Subcutaneous adipose tissue (tissue), 4 donors: ENCODE results near the gene TEX2. TPM values are rescaled to one million over a fixed set of nuclear protein-coding genes. Genes with fewer than 3 reads are reported as not detected.

Experiments used
- total RNA-seq, 4 donors: library from RNA; depleted of rRNA; stranded (reverse); fragments of >200 nt; gene quantifications; one replicate each; pipeline ENCODE4 v1.1.0, GENCODE V29; 2016
- TF ChIP-seq, protein P1 (sequence below): fragments of 450-650 bp; IDR thresholded peaks from one replicate; pipeline ENCODE4 v1.5.1; 2016; ENCODE audit warnings: low read depth, mild to moderate bottlenecking, control low read depth, antibody characterized with exemption, moderate library complexity

TEX2 gene
- total RNA-seq, 4 donors from 2014 or later, result 75.3 to 119 (median 102) TPM

DNA sequence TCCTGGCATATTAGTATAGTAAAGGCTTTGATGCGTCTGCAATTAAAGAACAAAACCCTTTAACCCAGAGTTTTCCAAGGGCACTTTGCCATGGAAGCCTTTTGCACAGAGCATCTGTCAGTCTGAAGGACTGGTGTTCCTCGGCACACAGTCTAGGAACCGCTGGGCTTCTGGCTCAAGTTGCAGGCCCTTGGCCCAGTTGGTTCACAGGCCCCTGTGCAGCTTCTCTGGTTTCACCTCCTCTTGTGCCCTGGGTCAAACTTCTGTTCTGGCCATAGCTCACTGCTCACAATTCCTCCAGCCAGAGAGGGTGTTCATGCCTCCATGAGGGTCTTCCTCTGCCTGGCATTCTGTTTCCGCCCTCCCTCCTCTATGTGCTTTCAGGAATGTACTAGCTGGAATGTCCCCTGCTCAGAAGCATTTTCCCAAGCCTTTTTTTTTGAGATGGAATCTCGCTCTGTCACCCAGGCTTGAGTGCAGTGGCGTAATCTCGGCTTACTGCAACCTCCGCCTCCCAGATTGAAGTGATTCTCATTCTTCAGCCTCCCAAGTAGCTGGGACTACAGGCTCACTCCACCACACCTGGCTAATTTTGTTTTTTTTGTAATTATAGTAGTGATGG, 34.5 kb upstream of the TEX2 start:
- TF ChIP-seq, protein P1, sequence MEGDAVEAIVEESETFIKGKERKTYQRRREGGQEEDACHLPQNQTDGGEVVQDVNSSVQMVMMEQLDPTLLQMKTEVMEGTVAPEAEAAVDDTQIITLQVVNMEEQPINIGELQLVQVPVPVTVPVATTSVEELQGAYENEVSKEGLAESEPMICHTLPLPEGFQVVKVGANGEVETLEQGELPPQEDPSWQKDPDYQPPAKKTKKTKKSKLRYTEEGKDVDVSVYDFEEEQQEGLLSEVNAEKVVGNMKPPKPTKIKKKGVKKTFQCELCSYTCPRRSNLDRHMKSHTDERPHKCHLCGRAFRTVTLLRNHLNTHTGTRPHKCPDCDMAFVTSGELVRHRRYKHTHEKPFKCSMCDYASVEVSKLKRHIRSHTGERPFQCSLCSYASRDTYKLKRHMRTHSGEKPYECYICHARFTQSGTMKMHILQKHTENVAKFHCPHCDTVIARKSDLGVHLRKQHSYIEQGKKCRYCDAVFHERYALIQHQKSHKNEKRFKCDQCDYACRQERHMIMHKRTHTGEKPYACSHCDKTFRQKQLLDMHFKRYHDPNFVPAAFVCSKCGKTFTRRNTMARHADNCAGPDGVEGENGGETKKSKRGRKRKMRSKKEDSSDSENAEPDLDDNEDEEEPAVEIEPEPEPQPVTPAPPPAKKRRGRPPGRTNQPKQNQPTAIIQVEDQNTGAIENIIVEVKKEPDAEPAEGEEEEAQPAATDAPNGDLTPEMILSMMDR, result no peak

DNA sequence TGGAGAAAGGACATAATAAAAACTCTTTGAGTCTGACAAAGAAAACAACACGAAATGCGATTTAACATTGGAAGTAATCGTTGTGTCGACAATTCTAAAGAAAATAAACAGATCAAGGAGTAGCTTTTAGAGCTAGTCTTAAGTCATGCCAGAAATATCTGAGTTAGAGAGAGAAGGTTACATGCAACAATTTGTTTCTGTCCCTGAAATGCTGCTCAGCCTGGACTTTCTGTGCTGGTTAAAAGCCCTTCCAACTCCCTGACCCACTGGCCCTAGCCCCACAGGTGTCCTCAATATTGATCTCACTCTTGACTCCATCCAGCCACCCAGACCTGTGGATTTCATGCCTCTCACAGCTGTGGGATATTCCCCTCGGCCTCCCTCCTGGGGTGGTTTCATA, 33.2 kb upstream of the TEX2 start:
- TF ChIP-seq, protein P1, result no peak

DNA sequence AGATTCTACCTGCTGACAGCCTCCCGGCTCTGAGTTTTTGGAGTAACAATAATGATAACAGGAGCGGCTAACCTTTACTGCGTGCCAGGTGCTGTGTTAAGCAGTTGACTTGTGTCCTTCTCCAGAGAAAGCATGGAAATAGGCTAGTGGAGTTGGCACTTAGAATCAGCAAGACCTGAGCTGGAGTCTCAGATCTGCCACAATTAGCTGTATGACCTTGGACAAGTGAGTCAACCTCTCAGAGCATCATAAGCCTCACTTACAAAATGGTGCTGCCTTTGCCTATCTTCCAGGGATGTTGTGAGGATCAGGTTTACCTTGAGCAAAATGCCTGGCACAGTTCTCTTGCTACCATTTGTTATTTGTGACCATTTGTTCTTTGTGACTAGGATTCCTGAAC, 32.1 kb upstream of the TEX2 start:
- TF ChIP-seq, protein P1, result no peak

DNA sequence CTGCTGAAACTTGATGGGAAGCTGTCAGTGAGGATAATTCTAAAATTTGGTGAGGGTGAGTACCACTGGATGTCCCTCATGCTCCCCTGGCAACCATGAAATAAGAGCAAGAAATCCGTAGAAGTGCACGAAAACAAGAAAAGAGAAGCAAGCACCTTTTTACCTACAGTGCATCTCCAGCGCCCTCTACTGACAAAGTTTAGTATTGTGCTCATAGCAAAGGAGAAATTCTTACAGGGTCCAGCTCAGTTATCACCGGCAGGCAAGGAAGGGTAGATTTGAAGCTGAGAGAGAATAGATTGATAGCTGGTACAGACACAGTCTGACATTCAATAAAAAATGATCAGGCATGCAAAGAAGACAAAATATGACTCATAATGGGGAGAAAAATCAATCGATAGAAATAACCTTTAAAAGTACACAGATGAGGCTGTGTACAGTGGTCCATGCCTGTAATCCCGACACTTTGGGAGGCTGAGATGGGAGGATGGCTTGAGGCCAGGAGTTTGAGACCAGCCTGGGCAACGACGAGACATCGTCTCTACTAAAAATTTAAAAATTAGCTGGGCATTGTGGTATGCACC, 28.3 kb upstream of the TEX2 start:
- TF ChIP-seq, protein P1, result no peak

DNA sequence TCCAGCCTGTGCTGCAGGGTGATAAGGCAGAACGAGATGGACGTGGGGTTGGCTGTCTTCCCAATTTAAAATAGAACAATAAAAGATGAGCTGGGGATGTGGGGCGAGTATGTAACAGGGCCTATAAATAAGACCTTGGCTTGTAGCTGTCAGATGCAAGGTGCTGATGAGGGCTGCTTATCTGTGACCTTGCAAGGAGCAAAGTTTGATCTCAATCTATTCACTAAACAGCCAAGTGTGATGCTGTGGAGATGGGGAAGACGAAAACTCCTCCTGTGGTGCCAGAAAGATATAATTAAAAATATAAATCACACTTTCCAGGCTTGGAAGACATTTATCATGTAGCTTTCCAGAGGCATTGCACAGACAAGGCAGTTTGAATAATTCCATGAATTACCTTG, 26.7 kb upstream of the TEX2 start:
- TF ChIP-seq, protein P1, result no peak

DNA sequence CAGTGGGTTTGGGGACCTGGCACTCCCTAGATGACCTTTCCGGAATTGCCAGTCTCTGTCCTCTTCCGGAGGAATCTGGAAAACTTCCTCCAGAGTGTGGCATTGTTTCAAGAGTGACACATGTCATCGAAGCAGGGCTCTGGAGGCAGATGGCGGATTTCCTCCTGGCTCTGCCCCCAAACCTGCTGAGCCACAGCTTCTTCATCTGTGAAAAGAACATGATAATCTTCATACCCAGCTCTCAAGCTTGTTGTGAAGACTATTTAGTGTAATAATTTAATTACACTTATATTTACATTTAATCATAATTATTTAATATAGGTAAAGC, 19.7 kb upstream of the TEX2 start:
- TF ChIP-seq, protein P1, result no peak

DNA sequence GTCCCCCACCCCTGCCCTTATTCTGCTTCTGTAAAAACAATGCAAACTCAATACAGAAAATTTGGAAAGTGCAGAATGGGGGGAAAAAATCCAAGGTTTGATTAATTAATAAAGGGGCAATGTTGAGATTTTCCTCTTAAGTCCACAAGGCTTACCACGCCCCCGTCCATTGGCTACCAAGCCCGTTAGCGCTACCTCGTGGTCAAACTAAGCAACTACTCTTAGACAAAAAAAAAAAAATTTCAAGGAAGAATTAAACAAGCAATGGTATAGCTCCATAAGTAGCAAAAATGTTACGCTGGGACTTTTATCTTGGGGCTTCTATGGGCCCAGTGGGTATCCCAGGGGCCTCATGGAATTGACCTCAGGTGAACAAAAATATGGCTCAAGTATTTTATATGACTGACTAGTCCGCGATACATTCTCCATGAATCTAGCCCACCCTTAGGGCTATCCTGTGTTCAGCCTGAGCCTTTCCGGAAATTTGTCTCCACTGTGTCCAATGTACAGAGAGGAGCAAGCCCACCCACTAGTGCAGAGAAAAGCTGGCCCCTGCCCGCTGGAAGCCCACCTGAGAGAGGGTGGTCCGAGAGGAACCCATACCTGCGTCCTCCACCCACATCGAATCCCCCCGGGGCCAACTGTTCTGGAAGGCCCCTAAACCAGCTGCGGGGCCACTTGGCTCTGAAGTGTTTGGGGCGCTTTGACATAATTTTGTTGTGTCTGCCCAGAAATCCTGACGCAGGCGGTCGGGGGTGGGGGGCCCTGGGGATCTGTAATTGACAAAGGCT, 19.1 kb upstream of the TEX2 start:
- TF ChIP-seq, protein P1, result no peak
